HG02884 (cell line): Measurements from ENCODE around the gene VWF.
"Not testable (repeated sequence)": the region's sequence is repeated elsewhere in the genome, so short reads cannot be mapped to it uniquely, and the experiment has no call there.

Source experiments
- ATAC-seq: cut with Tn5 transposase; IDR thresholded peaks from one replicate; pipeline ENCODE4 v1.9.1; 2021; ENCODE audit warnings: mild to moderate bottlenecking, moderate library complexity; ENCODE audit not compliant: unreplicated experiment

Gene VWF

GRCh38 chr12:6010631-6011350 lies 113.7 kb downstream of the VWF start:
- not testable (repeated sequence) for ATAC-seq

DNA sequence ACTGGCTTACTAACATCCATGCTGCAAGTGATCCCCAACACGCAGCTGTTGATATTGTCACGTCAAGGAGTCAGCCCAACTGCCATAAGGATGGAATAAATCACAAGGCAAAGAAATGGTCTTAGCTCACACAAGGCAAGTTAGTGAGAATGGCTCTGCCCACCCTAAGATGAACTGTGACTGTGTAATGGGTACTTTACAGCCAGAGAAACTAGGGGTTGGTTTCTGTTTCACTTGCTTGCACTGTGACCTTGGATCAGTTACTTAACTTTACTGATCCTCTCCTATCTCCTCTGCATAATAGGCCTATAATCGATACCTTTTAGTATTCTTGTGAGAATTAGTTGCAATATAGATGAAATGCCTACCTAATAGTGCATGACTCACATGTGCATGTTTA lies 127.2 kb downstream of the VWF start:
- no peak for ATAC-seq

DNA sequence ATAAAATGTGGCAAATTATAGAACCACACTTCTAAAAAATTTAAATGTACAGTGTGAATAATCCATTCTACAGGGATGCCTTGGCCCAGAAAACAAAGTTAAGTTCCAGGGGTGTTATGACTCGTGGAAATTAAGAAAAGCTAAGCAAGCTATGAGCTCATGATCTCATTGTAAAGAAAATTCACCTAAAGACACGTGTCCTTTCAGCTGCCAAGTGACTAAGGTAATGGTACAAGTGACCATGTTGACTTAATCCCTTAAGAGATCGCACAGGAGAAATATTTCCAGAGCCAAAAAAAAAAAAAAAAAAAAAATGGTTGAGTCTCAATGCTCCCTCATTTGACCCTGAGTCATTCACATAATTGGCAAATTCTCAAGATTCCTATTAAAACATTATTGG lies 128.0 kb downstream of the VWF start:
- ATAC-seq: no peak

GRCh38 chr12:5989621-5990020 lies 134.8 kb downstream of the VWF start:
- no peak for ATAC-seq

- ATAC-seq: no peak
Observed at GRCh38 chr12:5988659-5989116, 135.8 kb downstream of the VWF start.

GRCh38 chr12:5988088-5988487 lies 136.4 kb downstream of the VWF start:
- ATAC-seq: no peak

GRCh38 chr12:5987573-5987972 lies 136.9 kb downstream of the VWF start:
- no peak for ATAC-seq

DNA sequence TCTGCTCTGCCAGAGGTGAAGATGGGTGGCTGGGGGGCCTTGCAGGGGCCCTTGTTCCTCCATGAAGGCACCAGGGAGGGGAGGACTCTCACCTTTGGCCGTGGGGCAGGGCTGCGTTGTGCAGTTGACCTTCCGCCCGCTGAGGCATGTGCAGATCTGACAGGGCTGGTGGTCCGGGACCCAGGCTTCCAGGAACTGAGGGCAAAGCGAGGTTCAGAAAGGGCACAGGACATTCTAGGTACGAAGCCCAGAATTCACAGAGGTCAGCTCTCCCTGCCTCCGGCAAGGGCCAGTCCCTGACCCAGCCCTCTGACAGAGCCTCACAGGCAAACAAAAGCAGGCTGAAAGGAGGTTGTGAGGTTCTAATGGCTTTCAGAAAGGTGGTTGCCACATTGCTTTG lies 139.0 kb downstream of the VWF start:
- ATAC-seq: no peak

GRCh38 chr12:5984873-5985272 lies 139.6 kb downstream of the VWF start:
- no peak for ATAC-seq

- ATAC-seq: no peak
Observed at GRCh38 chr12:5982106-5982505, 142.4 kb downstream of the VWF start.

DNA sequence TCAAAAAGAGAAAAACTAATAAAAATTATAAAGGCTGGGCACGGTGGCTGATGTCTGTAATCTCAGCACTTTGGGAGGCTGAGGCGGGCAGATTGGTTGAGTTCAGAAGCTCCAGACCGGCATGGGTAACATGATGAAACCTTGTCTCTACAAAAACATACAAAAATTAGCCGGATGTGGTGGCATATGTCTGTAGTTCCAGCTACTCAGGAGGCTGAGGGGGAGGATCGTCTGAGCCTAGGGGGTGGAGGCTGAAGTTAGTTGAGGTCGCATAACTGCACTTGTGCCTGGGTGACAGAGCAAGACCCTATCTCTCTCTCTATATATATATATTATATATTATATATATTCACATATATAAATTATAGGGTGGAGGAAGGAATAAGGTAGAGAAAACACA lies 146.9 kb downstream of the VWF start:
- no peak for ATAC-seq

DNA sequence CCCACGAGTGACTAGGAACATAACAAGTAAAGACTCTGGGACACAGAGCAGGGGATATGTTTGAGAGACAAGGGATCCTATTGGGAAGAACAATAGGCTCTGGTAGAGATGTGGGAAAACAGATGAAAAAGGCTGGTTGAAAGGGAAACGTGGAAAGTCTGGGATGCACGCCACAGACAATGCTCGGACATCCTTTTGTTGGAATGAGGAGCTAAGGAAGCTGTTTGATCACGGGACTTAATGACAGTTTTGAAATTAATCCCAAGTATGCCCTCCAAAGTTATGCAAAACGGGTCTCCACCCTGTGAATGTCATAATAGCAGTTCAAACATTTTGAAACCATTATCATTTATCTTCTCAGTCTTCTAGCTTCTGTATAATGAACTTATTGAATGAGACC lies 147.8 kb downstream of the VWF start:
- no peak for ATAC-seq

DNA sequence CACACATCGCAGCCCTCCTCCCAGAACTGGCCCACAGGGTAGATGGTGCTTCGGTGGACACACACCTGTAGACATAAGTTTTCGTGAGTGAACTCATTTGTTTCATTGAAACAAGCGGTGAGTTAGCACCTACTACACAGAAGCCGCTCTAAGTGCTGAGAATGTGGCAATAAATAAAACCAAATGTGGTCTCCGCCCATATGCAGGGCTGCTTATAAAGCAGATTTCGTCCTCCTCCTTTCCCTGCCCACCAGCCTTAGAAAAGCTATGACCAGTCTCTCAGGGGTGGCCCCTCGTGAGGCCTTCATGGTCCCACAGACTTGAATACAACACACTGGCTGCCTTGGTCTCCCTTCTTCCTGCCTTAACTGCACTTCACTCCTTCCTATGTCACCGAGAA lies 148.3 kb downstream of the VWF start:
- ATAC-seq: no peak

GRCh38 chr12:5973461-5974115 lies 150.9 kb downstream of the VWF start:
- ATAC-seq: no peak

- no peak for ATAC-seq
Observed at GRCh38 chr12:5972387-5972786, 152.1 kb downstream of the VWF start.

GRCh38 chr12:5971194-5971850 lies 153.1 kb downstream of the VWF start:
- no peak for ATAC-seq

DNA sequence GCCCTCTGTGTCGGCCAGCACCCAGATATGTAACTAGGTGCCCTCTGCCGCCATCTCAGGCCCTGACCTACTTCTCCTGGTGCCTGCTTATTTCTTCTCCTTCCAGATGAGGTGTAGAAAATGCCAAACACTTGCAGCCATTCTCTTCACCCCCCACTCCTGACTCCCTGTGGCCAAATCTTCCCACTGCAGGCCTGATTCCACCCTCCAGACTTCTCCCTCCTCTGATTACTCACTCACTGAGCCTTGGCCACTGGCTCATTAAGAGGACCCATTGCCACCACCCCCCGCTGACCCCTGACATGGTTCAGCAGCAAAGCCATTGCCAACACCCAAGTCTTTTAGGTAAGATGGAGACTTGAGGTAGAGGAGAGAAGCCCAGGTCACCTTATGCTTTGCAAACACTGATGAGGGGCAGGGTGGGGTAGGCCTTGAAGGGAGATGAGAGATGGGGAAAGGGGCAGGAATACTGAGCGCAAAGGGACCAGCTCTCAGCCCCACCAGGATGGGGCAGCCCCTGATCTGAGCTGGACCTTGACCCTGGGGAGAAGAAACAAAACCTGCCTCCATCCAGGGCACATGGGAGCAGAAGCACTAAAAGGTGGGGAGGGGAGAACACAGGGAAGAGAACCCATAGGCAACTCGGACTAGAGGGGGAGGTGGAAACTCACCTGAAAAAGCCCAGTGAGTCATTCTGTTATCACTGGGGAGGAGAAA lies 154.3 kb downstream of the VWF start:
- no peak for ATAC-seq

DNA sequence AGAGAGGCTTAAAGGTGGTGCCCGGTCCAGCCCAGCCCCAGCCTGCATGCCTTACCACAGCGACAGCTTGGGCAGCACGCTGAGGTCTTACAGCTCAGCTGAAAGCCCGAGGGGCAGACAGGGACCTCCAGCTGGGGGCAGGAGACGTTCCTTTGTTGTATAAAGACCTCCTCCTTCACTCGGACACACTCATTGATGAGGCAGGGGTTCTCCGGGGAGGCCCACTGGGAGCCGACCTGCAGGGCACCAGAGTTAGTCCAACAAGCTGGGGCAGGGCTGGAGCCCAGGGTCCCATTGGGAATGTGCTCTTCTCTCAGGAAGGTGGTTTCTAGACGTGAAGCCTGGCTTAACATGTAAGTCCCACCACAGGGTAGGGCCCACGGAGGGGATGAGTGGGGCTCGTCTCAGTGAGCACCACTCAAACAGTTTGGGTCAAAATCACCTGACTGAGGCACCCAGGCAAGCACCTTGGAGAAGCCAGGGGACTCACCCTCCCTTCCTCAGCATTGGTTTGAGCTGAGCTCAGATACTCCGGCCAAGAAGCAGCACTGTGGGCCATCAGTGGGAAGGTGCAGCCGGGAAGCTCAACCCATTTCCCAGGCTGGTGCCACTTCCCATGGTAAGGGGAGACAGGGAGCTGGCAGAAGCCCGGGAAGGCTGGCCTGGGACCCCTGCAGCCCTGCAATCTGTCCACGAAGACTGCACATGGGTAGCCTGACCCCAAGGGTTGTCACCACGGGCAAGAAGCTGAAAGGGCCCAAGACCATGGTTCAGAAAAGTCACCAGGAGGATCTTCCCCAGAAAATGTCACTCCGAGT lies 155.1 kb downstream of the VWF start:
- no peak for ATAC-seq

DNA sequence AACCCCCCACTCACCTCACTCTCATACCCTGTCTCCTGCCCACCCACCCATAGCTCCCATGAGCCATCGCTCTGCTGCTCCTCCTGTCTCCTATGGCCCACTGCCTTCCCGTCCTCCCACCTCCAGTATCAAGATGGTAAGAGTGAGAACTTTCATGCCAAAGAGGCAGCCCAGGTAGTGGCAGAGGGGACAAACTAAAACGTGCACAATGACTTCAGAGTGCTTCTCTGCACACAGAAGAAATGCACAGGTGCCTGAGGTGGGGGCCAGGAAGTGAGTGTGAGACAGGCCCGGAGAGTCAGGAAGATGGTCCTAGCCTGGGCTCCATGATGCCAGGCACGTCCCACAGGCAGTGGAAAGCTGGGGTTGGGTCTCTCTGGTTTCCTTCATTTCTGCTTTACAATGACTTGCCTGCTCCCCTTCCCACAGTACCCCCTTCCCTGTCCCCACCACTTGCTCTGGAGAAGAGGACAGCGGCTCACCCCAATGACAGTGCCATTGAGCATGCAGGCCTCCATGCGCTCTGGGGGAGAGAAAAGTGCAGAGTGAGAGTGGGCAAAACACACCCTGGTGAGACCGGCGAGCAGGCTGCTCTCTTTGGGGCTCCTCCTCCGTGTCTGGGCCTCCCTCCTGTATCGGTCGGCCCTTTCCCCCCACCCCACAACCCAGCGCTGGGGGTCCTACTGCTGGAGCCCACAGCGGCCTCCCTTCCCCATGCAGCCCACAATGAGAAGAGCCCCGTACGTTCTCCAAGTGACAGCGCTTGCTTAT lies 156.6 kb downstream of the VWF start:
- no peak for ATAC-seq
